Measurements from ENCODE around the gene ADAMTSL2.

Gene ADAMTSL2

GRCh38 chr9:133489253-133490190 is 45.0 kb upstream of the ADAMTSL2 start:
- no peak for TF ChIP-seq REST (IDR thresholded peaks at IDR 0.05; ENCODE audit: insufficient read depth in 1 of 2, low read depth in 2 of 2, low read length in 2 of 2)
- TF ChIP-seq POLR2AphosphoS5 (IDR thresholded peaks at IDR 0.05; ENCODE audit: low read depth, low read length): no peak
- TF ChIP-seq TAF1 (IDR thresholded peaks at IDR 0.05; ENCODE audit: borderline replicate concordance, insufficient read depth, low read length): no peak
- no peak for TF ChIP-seq FOXP2 (optimal IDR thresholded peaks at IDR 0.05; ENCODE audit: borderline replicate concordance, extremely low read depth, extremely low read length, insufficient read depth)
- TF ChIP-seq SIN3A (IDR thresholded peaks at IDR 0.05; ENCODE audit: borderline replicate concordance, insufficient read depth, low read length): no peak

GRCh38 chr9:133490201-133490681 is 44.3 kb upstream of the ADAMTSL2 start:
- TF ChIP-seq TAF1 (IDR thresholded peaks at IDR 0.05; ENCODE audit: borderline replicate concordance, insufficient read depth, low read length) (no peak), FOXP2 (optimal IDR thresholded peaks at IDR 0.05; ENCODE audit: borderline replicate concordance, extremely low read depth, extremely low read length, insufficient read depth) (no peak), POLR2AphosphoS5 (IDR thresholded peaks at IDR 0.05; ENCODE audit: low read depth, low read length) (no peak)

GRCh38 chr9:133490865-133491655 is 43.4 kb upstream of the ADAMTSL2 start:
- TF ChIP-seq REST (IDR thresholded peaks at IDR 0.05; ENCODE audit: insufficient read depth in 1 of 2, low read depth in 2 of 2, low read length in 2 of 2) (no peak), SIN3A (IDR thresholded peaks at IDR 0.05; ENCODE audit: borderline replicate concordance, insufficient read depth, low read length) (no peak), TAF1 (IDR thresholded peaks at IDR 0.05; ENCODE audit: borderline replicate concordance, insufficient read depth, low read length) (no peak), POLR2AphosphoS5 (IDR thresholded peaks at IDR 0.05; ENCODE audit: low read depth, low read length) (no peak), FOXP2 (optimal IDR thresholded peaks at IDR 0.05; ENCODE audit: borderline replicate concordance, extremely low read depth, extremely low read length, insufficient read depth) (no peak)

GRCh38 chr9:133491656-133491925 is 42.9 kb upstream of the ADAMTSL2 start:
- no peak for TF ChIP-seq REST (IDR thresholded peaks at IDR 0.05; ENCODE audit: insufficient read depth in 1 of 2, low read depth in 2 of 2, low read length in 2 of 2)
- no peak for TF ChIP-seq POLR2AphosphoS5 (IDR thresholded peaks at IDR 0.05; ENCODE audit: low read depth, low read length)
- TF ChIP-seq SIN3A (IDR thresholded peaks at IDR 0.05; ENCODE audit: borderline replicate concordance, insufficient read depth, low read length): no peak
- no peak for TF ChIP-seq FOXP2 (optimal IDR thresholded peaks at IDR 0.05; ENCODE audit: borderline replicate concordance, extremely low read depth, extremely low read length, insufficient read depth)

GRCh38 chr9:133492061-133493021 is 42.2 kb upstream of the ADAMTSL2 start:
- TF ChIP-seq SIN3A (IDR thresholded peaks at IDR 0.05; ENCODE audit: borderline replicate concordance, insufficient read depth, low read length) (no peak), REST (IDR thresholded peaks at IDR 0.05; ENCODE audit: insufficient read depth in 1 of 2, low read depth in 2 of 2, low read length in 2 of 2) (no peak), POLR2AphosphoS5 (IDR thresholded peaks at IDR 0.05; ENCODE audit: low read depth, low read length) (no peak), TAF1 (IDR thresholded peaks at IDR 0.05; ENCODE audit: borderline replicate concordance, insufficient read depth, low read length) (no peak), FOXP2 (optimal IDR thresholded peaks at IDR 0.05; ENCODE audit: borderline replicate concordance, extremely low read depth, extremely low read length, insufficient read depth) (no peak)
